IMR-90 (cell line): ENCODE data around the gene ZNF132. TPM values are rescaled to one million over a fixed set of nuclear protein-coding genes. Genes with fewer than 3 reads are reported as not detected.

Experiments
- microRNA-seq, 2 experiments: library from miRNA; stranded (forward) in 1 of 2; unstranded in 1 of 2; fragments of 10-50 nt in 1 of 2; fragments of <30 nt in 1 of 2; gene quantifications in 1 of 2; microRNA quantifications in 1 of 2; one replicate each; pipeline versions ENCODE3 to v1.1.0; 2013 to 2020; ENCODE audit not compliant: insufficient read depth in 1 of 2, insufficient read length in 1 of 2, unreplicated experiment in 1 of 2
- polyA plus RNA-seq, 3 experiments: library from polyadenylated mRNA; depleted of rRNA; stranded (reverse); fragments of >200 nt; gene quantifications; 2 replicates each; pipeline ENCODE4 v1.2.3, GENCODE V29; 2012; ENCODE audit warnings: low replicate concordance in 1 of 3
- small RNA-seq, 5 experiments: library from RNA; depleted of rRNA; stranded (forward); fragments of <200 nt; gene quantifications; one replicate each; pipeline ENCODE3, GENCODE V24; 2012
- total RNA-seq: library from RNA; depleted of rRNA; stranded (reverse); fragments of >200 nt; gene quantifications from 2 replicates; pipeline ENCODE4 v1.2.3, GENCODE V29; 2012; rRNA removed

Gene ZNF132
- total and polyA plus RNA-seq, 2 of the 4 experiments (the other 2 are of a cell fraction): 2.4 to 13.6 TPM

Small RNAs within 50 kb of the gene (microRNA-seq; reads per million reads assigned to microRNA genes)
- 0 to 1.0 reads per million in 2 experiments for gene MIR4754 (ENCODE audit: insufficient read depth in 1 of 2, insufficient read length in 1 of 2, unreplicated experiment in 1 of 2)
- not detected for gene RNU6-1337P (ENCODE audit: insufficient read depth, insufficient read length)

Small RNAs within 50 kb of the gene (small RNA-seq; reads per million reads assigned to genes)
- gene MIR4754: 0 to 0.68 (median 0) reads per million in 5 experiments
- 0 reads per million in 5 experiments for gene RNU6-1337P

Other genes with a start within 250 kb of the ZNF132 start
- gene ZNF544, start 211.2 kb downstream of the ZNF132 start, total RNA-seq: 35.3 and 45.9 TPM in 2 replicates
- 14.4 and 19.3 TPM in 2 replicates for gene ZNF544, start 211.2 kb downstream of the ZNF132 start, polyA plus RNA-seq (2012; rRNA removed)
- 3.9 and 4.4 TPM in 2 replicates for gene ZNF8, start 161.2 kb downstream of the ZNF132 start, total RNA-seq
- 1.5 and 2.1 TPM in 2 replicates for gene ZNF8, start 161.2 kb downstream of the ZNF132 start, polyA plus RNA-seq (2012; rRNA removed)
- gene ERVK3-1, start 134.8 kb downstream of the ZNF132 start, total RNA-seq: 30.8 and 33.0 TPM in 2 replicates
- 34.9 and 39.3 TPM in 2 replicates for gene ERVK3-1, start 134.8 kb downstream of the ZNF132 start, polyA plus RNA-seq (2012; rRNA removed)
- 1.9 and 2.5 TPM in 2 replicates for gene ZSCAN22, start 113.2 kb downstream of the ZNF132 start, total RNA-seq
- gene ZSCAN22, start 113.2 kb downstream of the ZNF132 start, polyA plus RNA-seq (2012; rRNA removed): 1.8 and 2.2 TPM in 2 replicates
- 4.5 and 6.4 TPM in 2 replicates for gene A1BG, start 86.7 kb downstream of the ZNF132 start, total RNA-seq
- gene A1BG, start 86.7 kb downstream of the ZNF132 start, polyA plus RNA-seq (2012; rRNA removed): 54.5 and 65.7 TPM in 2 replicates
- 0.18 and 0.56 TPM in 2 replicates for gene ZNF497, start 77.4 kb downstream of the ZNF132 start, total RNA-seq
- gene ZNF497, start 77.4 kb downstream of the ZNF132 start, polyA plus RNA-seq (2012; rRNA removed): 0.24 and 0.27 TPM in 2 replicates
- gene ZNF837, start 59.1 kb downstream of the ZNF132 start, total RNA-seq: 0.54 and 0.56 TPM in 2 replicates
- gene ZNF837, start 59.1 kb downstream of the ZNF132 start, polyA plus RNA-seq (2012; rRNA removed): 1.2 and 1.9 TPM in 2 replicates
- gene RPS5, start 52.9 kb downstream of the ZNF132 start, total RNA-seq: 3,811 and 5,858 TPM in 2 replicates
- gene RPS5, start 52.9 kb downstream of the ZNF132 start, polyA plus RNA-seq (2012; rRNA removed): 3,265 and 3,617 TPM in 2 replicates
- gene RNF225, start 44.5 kb downstream of the ZNF132 start, total RNA-seq: not detected in 2 replicates
- gene RNF225, start 44.5 kb downstream of the ZNF132 start, polyA plus RNA-seq (2012; rRNA removed): 0.10 TPM in 1 of 2 replicates, not detected in the other
- gene ZNF584, start 31.5 kb downstream of the ZNF132 start, total RNA-seq: 12.8 and 15.4 TPM in 2 replicates
- gene ZNF584, start 31.5 kb downstream of the ZNF132 start, polyA plus RNA-seq (2012; rRNA removed): 11.6 and 12.4 TPM in 2 replicates
- 3.3 and 4.1 TPM in 2 replicates for gene ZNF324B, start 11.5 kb upstream of the ZNF132 start, total RNA-seq
- gene ZNF324B, start 11.5 kb upstream of the ZNF132 start, polyA plus RNA-seq (2012; rRNA removed): 2.8 and 3.5 TPM in 2 replicates
- gene ZNF324, start 26.9 kb upstream of the ZNF132 start, total RNA-seq: 6.6 and 6.9 TPM in 2 replicates
- 5.6 and 6.0 TPM in 2 replicates for gene ZNF324, start 26.9 kb upstream of the ZNF132 start, polyA plus RNA-seq (2012; rRNA removed)
- gene ZNF446, start 36.2 kb upstream of the ZNF132 start, total RNA-seq: 3.9 and 4.8 TPM in 2 replicates
- gene ZNF446, start 36.2 kb upstream of the ZNF132 start, polyA plus RNA-seq (2012; rRNA removed): 6.9 and 7.5 TPM in 2 replicates
- gene SLC27A5, start 71.8 kb upstream of the ZNF132 start, total RNA-seq: 7.5 and 7.7 TPM in 2 replicates
- gene SLC27A5, start 71.8 kb upstream of the ZNF132 start, polyA plus RNA-seq (2012; rRNA removed): 11.2 and 13.5 TPM in 2 replicates
- 1.4 TPM in 2 replicates for gene ZBTB45, start 79.7 kb upstream of the ZNF132 start, total RNA-seq
- 9.7 and 13.5 TPM in 2 replicates for gene ZBTB45, start 79.7 kb upstream of the ZNF132 start, polyA plus RNA-seq (2012; rRNA removed)
- gene TRIM28, start 103.9 kb upstream of the ZNF132 start, total RNA-seq: 313 and 349 TPM in 2 replicates
- gene TRIM28, start 103.9 kb upstream of the ZNF132 start, polyA plus RNA-seq (2012; rRNA removed): 465 and 964 TPM in 2 replicates
- 105 and 128 TPM in 2 replicates for gene CHMP2A, start 115.0 kb upstream of the ZNF132 start, total RNA-seq
- 183 and 202 TPM in 2 replicates for gene CHMP2A, start 115.0 kb upstream of the ZNF132 start, polyA plus RNA-seq (2012; rRNA removed)
- 55.9 and 63.0 TPM in 2 replicates for gene UBE2M, start 118.5 kb upstream of the ZNF132 start, total RNA-seq
- gene UBE2M, start 118.5 kb upstream of the ZNF132 start, polyA plus RNA-seq (2012; rRNA removed): 66.6 and 72.5 TPM in 2 replicates
- gene MZF1, start 133.2 kb upstream of the ZNF132 start, total RNA-seq: 3.4 and 3.6 TPM in 2 replicates
- gene MZF1, start 133.2 kb upstream of the ZNF132 start, polyA plus RNA-seq (2012; rRNA removed): 15.0 and 17.1 TPM in 2 replicates